GM19240 (cell line): ENCODE data around the gene IGFL1.
"Not testable (repeated sequence)": the region's sequence is repeated elsewhere in the genome, so short reads cannot be mapped to it uniquely, and the experiment has no call there.

ENCODE experiments used
- DNase-seq: peaks from one replicate; pipeline ENCODE4 v3.0.0; 2011; ENCODE audit warnings: low spot score; ENCODE audit not compliant: insufficient read length

IGFL1 gene

GRCh38 chr19:46265217-46265828, 35.8 kb downstream of the IGFL1 start:
- peak; percentile 52 for DNase-seq

- no peak for DNase-seq
These were observed 39.6 kb downstream of the IGFL1 start for GRCh38 chr19:46269101-46269500.

GRCh38 chr19:46270521-46271256, 41.1 kb downstream of the IGFL1 start:
- no peak for DNase-seq

GRCh38 chr19:46271481-46272197, 42.1 kb downstream of the IGFL1 start:
- no peak for DNase-seq

- not testable (repeated sequence) for DNase-seq
These were observed 44.4 kb downstream of the IGFL1 start for GRCh38 chr19:46273931-46274330.

- DNase-seq, result no peak
These were observed 49.6 kb downstream of the IGFL1 start for GRCh38 chr19:46279177-46279576.
